ENCODE data around the gene SCYGR5. TPM values are rescaled to one million over a fixed set of nuclear protein-coding genes. Genes with fewer than 3 reads are reported as not detected.

The SCYGR5 gene
- total RNA-seq, 1 experiment from 2014 or later, result not detected

GRCh38 chr2:227684258-227684657, 17.7 kb downstream of the SCYGR5 start:
- H3K9me3 ChIP-seq (ENCODE audit: control insufficient read depth, low read depth, low read length), result no peaks in the 10 kb centered on the region
- H3K36me3 Mint-ChIP-seq (ENCODE audit: insufficient read depth in 1 of 3, low read depth in 3 of 3), result no peaks in the 10 kb centered on the region
- H3K4me3 Mint-ChIP-seq, result no peak overlapping the region

More at GRCh38 chr2:227684258-227684657, 17.7 kb downstream of the SCYGR5 start:
- Mint-ChIP-seq H3K4me1 (no peaks in the 10 kb centered on the region), H3K27me3 (ENCODE audit: low read depth) (no peaks in the 10 kb centered on the region), H3K27ac (no peak overlapping the region), H3K9me3 (no peaks in the 10 kb centered on the region)
- H3K4me2 ChIP-seq (ENCODE audit: insufficient read depth, insufficient read length, low read length), result no peak overlapping the region
- no peaks in the 10 kb centered on the region for H3K23me2 ChIP-seq (ENCODE audit: insufficient read length, low read depth, low read length, poor library complexity, severe bottlenecking)
- H3K79me2 ChIP-seq (ENCODE audit: insufficient read depth, low read length), result no peaks in the 10 kb centered on the region
- no peak overlapping the region for H3K18ac ChIP-seq (ENCODE audit: insufficient read length, low read depth, low read length)
- no peak overlapping the region for H3K14ac ChIP-seq (ENCODE audit: insufficient read depth, low read length)
- no peaks in the 10 kb centered on the region for H3K4me1 ChIP-seq (ENCODE audit: insufficient read depth, low read length)
- no CpG with 5 or more reads among the region's 5 CpGs for WGBS (ENCODE audit: extremely low coverage, insufficient read length, low lambda C conversion rate)
- no peak overlapping the region for H2BK12ac ChIP-seq (ENCODE audit: insufficient read length, low read depth, low read length)
- no peak overlapping the region for H2AFZ ChIP-seq (ENCODE audit: low read length)
- DNase-seq, result no peak
- no peak overlapping the region for H3K23ac ChIP-seq (ENCODE audit: insufficient read length, low read depth, low read length)
- H2AK5ac ChIP-seq (ENCODE audit: insufficient read length, low read length), result no peak overlapping the region
- H3K56ac ChIP-seq (ENCODE audit: insufficient read length, low read depth, low read length), result no peak overlapping the region
- no peaks in the 10 kb centered on the region for H4K20me1 ChIP-seq (ENCODE audit: control insufficient read depth, insufficient read depth, insufficient read length)
- H4K5ac ChIP-seq (ENCODE audit: insufficient read length, low read depth, low read length), result no peak overlapping the region
- no peak overlapping the region for H2BK20ac ChIP-seq (ENCODE audit: low read depth, low read length, poor library complexity, severe bottlenecking)
- H3K27ac ChIP-seq (ENCODE audit: insufficient read length, low read depth, low read length), result no peak overlapping the region
- H2BK15ac ChIP-seq (ENCODE audit: low read depth, low read length), result no peak overlapping the region
- H3K4ac ChIP-seq (ENCODE audit: low read depth, low read length), result no peak overlapping the region
- no peak overlapping the region for H4K91ac ChIP-seq (ENCODE audit: insufficient read length, low read depth, low read length)
- H2BK120ac ChIP-seq (ENCODE audit: low read depth, low read length, poor library complexity, severe bottlenecking), result no peak overlapping the region
- no peaks in the 10 kb centered on the region for H3K79me1 ChIP-seq (ENCODE audit: insufficient read depth, low read depth, low read length, poor library complexity, severe bottlenecking)
- H3T11ph ChIP-seq (ENCODE audit: low read length), result no peak overlapping the region
- no peak overlapping the region for H4K8ac ChIP-seq (replicated peaks; ENCODE audit: insufficient read length, low read depth, low read length)
- H3K9ac ChIP-seq (ENCODE audit: extremely low read depth, insufficient read length, low read length), result no peak overlapping the region
- H3K27me3 ChIP-seq (ENCODE audit: insufficient read depth, low read length), result no peaks in the 10 kb centered on the region
- TF ChIP-seq CTCF (conservative IDR thresholded peaks at IDR 0.05), result no peak
- H2BK5ac ChIP-seq (ENCODE audit: insufficient read length, low read length), result no peak overlapping the region

All from H9 (cell line).